ENCODE measurements around the gene ZC3H8.

Gene ZC3H8

DNA sequence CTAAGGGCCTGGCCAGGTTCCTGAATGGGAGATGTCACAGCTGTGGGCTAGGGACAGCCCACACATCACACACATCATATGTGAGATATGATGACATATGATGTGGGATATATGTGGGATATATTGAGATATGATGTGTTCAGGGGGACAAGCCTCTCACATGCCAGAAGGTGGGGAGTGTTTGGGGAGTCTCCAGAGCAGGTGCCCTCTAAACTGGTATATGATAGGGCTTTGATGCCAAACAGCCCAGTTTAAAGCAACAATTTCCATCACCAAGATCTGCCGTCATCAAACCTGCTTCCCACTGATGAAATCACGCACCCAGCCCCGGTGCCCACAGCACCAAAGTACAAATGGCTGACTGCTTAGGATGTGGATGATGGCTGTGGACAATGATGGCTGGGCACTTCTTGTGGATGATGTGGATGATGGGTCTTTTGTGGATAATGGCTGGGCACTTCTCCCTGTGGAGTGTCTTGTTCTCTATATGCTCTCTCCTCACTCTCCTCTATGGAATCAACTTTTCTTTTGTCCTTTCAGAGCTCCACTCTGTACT is 65.8 kb downstream of the ZC3H8 start:
- no peak for DNase-seq

DNA sequence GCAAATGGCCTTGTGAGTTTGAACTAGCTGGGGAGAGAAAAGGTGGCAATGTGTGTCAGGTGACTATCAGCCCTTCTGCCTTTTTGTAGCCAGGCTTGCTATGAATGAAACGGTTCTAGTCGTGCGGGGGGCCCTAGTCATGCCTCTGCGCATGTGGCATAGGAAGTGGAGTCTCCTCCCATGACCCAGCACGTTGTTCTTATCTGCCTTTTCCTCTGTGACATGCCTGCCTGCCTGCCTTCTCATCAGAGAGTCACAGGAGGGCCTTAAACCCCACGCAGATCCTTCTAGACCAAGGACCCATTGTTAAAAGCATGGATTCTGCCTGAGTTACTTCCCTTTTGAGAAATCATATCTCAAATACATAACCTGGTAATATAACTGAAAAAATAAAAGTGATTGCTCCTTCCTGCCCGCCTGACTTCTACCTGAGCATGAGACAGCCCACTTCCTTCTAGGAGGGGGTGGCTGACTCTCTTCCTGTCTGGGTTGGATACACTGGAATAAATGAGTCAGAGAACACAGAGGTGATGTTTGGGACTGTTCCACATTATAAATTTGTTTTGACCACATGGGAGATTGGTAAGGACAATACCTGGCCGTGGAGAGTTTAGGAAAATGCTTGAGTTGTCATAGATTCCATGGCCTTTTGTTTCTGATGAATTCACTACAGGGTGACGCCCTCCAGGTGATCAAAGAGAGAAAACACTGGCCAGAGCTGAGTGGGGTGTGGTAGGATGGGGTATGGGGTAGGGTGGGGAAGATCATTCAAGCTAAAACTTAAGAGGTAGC is 66.8 kb downstream of the ZC3H8 start:
- no peak for DNase-seq

DNA sequence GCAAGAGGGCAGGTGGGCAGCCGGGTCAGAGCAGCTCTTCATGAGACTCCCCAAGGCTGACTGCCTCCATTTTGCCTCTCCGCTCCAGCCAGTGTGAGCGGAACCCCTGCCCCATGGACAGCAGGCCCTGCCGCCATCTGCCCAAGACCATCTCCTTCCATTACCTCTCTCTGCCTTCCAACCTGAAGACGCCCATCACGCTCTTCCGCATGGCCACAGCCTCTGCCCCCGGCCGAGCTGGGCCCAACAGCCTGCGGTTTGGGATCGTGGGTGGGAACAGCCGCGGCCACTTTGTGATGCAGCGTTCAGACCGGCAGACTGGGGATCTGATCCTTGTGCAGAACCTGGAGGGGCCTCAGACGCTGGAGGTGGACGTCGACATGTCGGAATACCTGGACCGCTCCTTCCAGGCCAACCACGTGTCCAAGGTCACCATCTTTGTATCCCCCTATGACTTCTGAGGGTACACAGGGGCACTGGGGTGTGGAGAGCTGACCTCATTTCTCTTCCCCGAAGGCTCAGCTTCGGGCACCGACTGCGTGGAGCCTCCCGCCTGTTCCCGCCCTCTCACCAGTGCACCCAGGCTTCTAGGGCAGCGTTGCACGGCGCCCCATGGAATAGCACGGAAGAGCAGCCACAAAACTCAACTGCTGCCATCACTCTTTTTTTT is 67.7 kb downstream of the ZC3H8 start:
- no peak for DNase-seq

DNA sequence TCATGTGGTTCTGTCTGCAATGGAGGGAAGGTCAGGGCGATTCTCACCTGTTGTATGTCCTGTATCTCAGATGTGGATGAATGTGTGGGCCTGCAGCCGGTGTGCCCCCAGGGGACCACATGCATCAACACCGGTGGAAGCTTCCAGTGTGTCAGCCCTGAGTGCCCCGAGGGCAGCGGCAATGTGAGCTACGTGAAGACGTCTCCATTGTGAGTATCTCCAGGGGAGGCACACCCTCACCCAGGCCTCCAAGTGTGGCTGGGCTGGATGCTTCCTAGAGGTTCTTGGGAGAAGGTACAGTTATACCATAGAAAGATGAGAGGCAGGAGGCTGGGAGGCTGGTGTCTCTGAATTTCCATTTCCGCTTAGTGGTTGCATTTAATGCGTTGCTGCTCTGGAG is 69.7 kb downstream of the ZC3H8 start:
- DNase-seq = no peak

DNA sequence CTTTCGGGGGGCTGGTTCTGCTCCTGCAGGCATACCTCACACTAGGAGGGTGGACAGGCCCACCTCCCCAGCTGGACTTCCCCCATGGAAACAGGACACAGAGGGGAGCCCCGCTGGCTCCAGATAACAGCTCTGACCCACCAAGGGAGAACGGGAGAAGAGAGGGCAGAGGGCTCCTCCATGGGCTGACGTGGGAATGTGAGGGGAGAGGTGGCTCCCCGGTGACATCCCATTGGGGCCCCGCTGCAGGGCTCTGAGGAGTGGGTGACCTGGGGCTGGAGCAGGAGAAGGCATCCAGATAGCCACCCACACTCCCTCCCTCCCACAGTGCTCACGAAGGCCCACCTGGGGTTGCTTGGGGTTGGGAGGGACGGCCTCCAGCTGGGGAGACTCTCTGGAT is 70.7 kb downstream of the ZC3H8 start:
- no peak for DNase-seq

DNA sequence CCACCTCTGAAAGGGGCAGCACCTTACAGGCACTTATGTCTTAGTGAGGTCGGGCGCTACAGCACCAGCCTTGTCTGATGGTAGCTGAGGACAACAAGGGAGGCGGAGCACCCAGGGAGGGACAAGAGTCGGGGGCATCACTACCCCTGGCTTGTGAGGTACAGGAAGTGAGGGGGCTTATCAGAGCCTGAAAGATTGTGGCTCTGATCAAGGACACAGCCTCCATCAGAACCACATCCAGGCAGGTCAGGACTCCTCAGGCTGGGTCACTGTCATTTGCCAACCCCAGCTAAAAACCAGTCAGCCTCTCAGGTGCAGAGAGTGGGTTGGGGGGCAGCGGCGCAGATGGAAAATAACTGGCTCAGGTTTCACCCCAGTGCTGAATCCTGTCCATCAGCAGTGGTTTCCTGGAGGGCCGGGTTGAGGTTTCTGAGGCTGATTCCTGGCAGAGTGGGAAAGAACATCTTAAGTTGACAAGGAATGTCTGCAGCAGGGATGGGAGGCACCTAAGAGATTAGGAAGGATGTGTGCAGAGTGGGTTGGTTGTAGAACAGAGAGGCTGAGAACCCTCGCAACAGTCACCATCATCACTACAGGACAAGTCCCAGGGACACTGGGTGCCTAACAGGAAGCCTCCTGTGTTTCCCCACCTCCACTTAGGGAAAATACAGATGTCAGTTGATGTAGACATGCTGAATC is 71.4 kb downstream of the ZC3H8 start:
- DNase-seq = no peak

DNA sequence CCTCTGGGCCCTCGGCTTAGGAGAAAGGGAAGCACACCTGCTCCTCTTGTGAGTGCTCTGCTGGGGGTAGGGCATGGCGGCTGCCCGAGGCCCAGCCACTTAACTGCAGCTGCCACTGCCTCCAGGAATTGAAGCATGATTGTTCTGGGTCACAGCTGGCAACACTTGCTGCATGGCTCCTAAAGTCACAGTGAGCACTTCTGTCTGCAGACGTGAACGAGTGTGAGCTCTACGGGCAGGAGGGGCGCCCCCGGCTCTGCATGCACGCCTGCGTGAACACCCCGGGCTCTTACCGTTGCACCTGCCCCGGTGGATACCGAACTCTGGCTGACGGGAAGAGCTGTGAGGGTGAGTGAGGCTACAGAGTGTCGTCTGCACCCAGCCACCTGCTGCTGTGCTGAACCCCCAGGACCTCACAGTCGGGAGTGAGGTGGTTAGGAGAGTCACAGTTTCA is 72.2 kb downstream of the ZC3H8 start:
- DNase-seq = peak; percentile 93

DNA sequence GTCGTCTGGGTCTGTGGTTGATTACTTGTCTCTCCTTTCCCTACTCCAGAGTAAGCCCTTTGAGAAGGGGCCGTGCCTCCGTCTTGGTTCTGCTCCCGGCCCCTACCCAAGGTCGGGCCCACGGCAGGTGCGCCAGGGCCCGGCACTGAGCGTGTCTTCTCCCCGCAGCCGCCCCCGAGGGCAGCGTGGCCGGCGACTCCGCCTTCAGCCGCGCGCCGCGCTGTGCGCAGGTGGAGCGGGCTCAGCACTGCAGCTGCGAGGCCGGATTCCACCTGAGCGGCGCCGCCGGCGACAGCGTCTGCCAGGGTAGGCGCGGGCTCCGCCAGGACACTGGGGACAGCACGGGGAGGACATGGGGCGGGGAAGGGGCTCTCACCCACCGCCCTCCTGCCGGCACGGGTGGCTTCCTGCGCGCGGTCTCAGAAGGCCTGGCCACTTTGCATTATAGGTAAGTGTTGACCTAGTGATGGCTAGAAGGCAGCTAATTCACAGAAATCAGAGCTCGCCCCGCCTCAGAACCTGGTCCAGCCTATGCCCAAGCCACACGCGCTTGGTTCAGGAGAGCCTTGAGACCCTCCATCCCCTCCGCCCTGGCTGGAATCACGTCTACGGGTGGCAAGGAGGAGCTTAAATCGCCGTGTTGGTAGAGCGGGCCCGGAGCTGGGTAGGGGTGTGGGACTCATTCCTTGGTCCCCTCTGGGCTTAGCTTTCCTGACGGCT is 73.1 kb downstream of the ZC3H8 start:
- DNase-seq = peak; percentile 69

DNA sequence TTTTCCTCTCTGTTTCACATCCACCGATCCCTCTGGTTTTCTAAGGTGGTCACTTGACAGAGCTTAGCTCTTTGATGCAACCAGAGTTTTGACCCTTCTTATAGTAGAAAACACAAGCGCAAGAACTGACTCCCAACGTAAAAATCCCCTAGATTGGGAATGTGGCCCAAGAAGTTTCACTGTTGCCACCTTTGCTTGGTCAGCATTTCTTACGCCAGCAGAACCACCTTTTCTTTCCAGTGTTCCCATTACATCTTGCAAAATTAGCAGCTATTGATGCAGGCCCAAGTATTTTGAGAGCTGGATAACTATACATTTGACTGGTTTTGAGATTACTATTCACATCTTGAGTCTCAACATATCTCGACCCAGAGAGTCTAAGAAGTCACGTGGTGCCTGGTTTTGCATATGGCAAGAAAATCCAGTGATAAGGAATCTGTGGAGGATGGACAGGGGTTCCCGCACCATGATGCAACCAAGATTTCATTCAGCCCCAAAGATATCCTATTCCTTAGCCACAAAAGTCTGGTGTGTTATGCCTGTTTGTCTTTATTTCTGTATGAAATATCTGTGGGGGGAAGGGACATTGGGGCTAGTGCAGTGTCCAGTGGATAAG is 78.8 kb downstream of the ZC3H8 start:
- DNase-seq = no peak

DNA sequence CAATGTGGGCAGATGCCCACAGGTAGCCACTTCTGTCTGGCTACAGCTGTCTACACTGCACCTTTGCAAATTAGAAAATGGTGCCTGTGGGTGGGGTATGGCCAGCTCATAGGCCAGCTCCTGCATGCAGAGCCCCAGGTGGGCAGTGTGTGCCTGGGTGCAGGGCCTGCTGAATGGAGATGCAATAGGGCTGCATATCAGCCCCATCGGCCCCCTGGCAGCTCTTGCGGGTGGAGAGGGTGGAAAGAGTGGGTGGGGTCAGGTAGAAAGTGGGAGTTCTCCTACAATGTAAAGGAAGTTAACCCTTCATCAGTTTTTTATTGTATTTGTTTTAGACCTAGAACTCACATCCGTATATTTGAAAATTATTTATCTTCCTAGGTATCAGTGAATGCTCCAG is 79.5 kb downstream of the ZC3H8 start:
- DNase-seq = no peak

DNA sequence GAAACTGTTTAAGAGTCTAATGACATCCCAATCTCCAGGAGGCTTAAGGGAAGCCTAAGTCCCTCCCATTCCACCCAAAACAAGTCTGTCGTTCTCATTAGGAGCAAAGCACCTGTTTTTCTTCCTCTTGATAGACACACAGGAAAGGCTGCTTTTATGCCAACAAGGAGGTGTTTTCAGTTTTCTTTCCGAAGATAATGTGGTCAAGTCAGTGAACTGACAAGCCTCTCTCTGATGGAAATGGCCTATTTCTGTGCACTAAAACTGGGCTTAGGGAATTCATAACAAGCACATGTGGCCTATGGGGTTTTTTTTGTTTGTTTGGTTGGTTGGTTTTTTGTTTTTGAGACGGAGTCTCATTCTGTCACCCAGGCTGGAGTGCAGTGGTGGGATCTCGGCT is 80.5 kb downstream of the ZC3H8 start:
- DNase-seq = no peak

DNA sequence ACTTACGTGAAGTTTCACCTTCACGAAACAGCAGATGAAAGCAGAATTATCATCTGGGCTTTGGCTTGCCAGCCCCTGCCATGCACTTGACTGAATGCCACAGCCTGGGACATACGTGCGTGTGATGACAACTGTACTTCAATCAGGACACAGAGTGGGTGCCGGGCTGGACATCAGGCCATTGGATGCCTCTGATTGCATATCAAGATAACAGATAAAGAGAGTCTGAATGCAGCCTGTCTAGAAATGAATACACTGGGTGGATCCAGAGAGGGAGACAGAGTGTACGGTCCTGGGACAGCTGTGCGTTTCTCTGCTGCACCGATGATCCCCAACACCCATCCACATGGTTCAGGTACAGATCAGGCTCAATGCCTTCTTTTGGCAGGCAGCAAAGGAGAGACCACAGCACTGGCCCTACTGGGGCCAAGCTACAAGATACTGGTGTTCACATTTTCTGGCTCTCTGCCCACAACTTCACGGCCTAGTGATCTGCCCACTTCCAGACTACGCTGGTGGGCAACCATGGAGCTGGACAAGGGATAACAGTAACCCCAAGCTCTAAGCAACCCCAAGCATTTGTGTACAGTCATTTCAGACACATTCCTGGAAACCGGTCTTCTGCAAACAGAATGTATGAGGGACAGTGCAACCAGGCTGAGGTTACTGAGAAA is 81.1 kb downstream of the ZC3H8 start:
- no peak for DNase-seq

DNA sequence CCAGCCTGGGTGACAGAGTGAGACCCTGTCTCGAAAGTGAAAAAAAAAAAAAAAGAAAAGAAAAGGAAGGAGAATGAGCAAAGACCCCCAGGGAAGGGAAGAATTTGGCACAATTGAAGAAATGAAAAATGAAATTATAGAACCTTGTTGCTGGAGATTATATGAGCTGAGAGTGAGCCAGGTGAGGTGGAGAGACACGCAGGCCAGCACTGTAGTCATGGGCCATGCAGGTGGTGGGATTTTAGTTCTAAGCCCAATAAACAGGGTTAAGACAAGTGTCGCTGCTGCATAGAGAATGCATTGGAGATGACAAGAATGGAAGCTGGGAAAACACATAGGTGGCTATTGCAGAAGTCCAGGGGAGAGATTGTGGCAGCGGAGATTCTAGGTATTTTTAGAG is 84.3 kb downstream of the ZC3H8 start:
- no peak for DNase-seq

DNA sequence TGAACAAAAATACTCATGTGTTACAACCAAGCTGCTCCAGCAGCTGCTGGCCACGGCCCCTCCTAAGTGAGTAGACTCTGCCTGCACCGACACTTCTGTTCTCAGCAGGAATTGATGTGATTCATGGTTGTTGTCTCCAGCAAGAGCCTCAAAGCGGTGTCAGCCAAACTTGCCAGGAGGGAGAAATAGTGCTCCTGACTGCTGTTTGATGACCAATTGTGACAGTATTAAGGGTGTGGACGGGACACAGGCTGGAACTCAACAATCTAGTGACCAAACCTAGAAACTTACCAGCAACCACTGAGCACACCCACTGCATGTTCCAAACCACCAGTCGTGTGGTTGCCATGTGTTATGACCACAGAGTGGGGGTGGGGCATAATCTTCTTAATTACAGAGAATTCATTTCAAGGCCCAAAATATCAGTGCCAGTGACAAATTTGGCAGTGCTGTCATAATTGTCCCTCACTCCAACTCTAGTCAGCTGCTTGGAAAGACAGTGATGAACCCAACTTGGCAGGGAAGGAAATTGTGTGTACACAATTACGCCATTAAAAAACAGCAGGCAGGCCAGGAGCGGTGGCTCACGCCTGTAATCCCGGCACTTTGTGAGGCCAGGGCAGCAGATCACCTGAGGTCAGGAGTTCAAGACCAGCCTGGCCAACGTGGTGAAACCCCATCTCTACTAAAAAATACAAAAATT is 86.3 kb downstream of the ZC3H8 start:
- no peak for DNase-seq

DNA sequence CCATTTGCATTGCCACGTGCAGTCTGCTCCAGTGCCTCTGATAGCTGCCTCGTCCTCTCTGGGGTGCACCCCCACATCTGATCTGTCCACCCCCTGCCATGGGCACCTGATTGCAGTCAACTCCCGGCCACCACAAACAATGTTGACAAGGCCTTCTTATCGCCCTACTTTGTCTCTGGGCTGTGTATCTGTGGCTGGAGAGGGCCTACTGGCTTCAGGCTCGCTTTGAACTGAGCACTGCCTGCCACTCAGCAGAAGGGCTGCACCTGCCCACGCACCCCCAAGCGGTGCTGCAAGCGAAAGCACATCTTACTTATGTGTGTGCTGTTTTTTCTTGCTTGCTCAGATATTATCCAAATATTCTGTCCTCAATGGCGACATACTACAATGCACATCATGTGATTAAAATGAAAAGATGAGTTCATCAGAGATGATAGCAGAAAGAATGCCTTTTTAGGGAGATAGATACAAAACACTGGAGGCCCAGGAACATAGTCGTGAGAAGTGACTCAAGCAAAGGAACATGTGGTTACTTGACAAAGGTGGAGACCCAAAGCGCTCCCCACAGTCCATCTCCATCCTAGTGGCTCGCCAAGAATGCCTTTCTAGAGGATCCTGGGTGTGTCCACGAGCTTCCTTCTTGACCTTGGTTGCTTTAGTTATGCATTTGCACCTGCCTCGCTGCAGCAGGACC is 87.9 kb downstream of the ZC3H8 start:
- no peak for DNase-seq

DNA sequence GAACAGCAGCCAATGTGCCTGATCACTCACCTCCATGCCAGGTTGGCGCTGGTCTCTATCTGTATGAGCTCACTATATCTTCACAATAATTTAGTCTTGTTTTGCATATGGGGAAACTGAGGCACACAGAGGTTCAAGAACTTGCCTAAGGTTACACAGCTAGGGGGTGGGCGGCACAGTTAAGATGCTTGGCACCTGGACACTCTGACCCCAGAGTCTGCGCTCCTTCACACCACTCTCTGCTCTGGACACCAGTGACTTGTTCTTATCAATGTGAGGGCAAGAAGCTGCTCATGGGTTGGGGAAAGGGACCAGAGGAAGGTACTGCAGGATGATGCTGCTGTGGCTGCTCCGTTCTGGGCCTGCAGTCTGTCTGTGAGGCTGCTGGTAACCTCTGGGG is 89.5 kb downstream of the ZC3H8 start:
- DNase-seq = no peak

DNA sequence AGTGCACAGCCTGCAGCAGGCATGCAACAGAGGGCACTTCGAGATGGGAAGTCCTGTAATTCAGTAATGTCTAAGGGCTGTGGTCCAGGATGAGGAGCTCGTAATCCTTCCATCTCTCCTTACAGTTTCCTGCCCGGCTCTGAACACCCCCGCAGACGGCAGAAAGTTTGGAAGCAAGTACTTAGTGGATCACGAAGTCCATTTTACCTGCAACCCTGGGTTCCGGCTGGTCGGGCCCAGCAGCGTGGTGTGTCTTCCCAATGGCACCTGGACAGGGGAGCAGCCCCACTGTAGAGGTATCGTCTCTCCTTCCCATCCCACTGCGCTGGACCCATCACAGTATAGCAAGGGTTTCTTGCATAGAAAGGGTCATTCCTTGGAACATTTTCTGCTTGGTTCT is 90.0 kb downstream of the ZC3H8 start:
- no peak for DNase-seq

DNA sequence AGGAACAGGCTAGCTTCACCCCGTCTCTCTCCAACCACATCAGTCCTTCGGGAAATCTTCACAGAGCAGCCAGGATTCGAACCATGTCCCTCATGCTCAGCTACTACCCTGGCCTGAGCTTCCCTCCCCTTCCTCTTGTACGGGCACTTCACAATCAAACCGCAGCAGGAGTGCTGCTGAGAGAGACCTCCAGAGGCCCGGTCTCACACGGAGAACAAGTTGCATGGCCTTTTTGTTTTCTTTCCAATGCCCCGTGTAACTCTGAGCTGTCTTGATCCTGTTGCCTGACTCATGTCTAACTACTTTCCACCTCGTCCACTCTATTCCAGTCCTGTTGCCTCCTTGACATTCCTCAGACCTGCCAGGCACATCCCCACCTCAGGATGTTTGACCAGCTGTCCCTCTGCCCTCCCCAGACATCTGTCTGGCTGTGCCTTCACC is 91.3 kb downstream of the ZC3H8 start:
- no peak for DNase-seq

DNA sequence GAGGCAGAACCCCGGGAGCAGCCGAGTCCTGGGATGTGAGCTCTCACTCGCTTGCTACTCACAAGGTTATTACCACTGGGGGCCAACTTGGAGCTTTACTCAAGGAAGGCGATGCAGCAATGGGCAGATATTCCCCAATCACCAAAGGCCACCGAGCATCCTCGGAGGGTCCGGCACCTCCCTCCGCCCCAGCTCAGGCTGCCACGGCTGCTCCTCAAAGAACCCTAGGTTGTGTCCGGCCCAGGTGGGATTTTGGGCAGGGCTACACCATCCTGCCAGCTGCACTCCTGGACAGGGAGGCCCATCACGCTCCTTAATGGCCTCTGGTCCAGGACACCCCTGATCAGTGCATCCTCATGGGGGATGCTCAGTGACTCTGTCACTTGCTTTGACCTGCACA is 91.9 kb downstream of the ZC3H8 start:
- DNase-seq = no peak

DNA sequence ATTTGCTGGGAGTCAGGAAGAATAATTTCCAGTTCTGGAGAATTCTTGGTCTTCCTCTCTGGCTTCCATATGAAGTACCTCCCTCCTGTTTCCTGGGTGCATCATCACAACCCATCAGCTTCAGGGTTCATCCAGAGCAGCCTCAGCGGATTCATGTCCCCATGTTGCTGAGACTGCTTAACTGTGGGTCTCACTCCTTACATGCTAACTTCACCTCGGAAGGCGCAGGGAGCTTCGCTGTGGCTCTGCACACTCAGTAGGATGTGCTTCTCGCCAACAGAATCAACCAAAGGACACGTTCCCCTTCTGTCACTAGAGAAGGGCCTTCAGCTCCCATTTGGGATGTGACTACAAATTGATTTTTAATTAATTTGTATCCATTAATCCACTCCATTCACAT is 92.5 kb downstream of the ZC3H8 start:
- no peak for DNase-seq

Measured in NCI-H1105 treated with DMSO at 0.1 percent for 48 hours (cell line).